HG02571 (cell line): Measurements from ENCODE around the gene LRIG2.
A peak's percentile ranks its signal among the peaks of the same experiment; 100 is the strongest.
"Not testable (repeated sequence)": the region's sequence is repeated elsewhere in the genome, so short reads cannot be mapped to it uniquely, and the experiment has no call there.

Experiments
- ATAC-seq: cut with Tn5 transposase; IDR thresholded peaks from one replicate; pipeline ENCODE4 v1.9.1; 2021; ENCODE audit warnings: mild to moderate bottlenecking, moderate library complexity; ENCODE audit not compliant: unreplicated experiment

The LRIG2 gene

DNA sequence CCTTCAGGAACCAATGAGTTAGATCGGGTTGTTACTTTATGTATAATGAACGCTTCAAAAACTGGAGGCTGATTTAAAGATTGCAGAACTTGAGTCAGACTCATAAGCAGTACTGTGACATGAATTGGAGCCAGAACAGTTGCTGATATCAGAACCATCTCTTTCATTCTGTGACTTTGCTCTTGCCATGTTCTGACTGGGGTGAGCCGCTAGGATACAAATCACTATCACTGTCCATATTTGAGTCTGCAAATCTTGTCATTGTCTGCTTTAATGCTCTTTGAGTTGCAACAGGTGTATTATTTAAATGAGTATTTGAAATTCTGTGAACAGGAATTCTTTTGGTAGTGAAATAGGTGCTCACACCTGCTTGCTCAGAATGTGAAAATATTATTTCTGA lies 52.5 kb downstream of the LRIG2 start:
- ATAC-seq = no peak

GRCh38 chr1:113126207-113126606 lies 53.2 kb downstream of the LRIG2 start:
- no peak for ATAC-seq

DNA sequence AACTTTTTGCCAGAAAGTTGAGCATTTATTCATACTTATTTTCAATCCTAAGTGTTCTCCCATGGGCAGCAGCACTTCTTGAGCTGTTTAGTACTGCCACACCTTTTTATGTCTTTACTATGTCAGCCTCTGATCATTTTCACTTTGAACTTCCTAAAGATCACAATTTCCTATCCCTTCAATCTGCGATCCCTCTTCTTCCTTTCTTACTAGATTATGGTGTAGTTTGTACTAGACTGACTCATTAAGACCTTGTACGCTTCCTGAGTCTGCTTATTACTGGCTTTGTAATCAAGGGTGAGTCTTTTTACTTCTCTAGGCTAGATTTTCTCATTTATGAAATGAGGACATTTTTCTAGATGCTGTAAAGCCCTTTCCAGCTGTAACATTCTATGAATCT lies 55.1 kb downstream of the LRIG2 start:
- no peak for ATAC-seq

- ATAC-seq = no peak
Observed at GRCh38 chr1:113129529-113130185, 56.7 kb downstream of the LRIG2 start.

GRCh38 chr1:113133038-113133437 lies 60.0 kb downstream of the LRIG2 start:
- ATAC-seq = no peak

DNA sequence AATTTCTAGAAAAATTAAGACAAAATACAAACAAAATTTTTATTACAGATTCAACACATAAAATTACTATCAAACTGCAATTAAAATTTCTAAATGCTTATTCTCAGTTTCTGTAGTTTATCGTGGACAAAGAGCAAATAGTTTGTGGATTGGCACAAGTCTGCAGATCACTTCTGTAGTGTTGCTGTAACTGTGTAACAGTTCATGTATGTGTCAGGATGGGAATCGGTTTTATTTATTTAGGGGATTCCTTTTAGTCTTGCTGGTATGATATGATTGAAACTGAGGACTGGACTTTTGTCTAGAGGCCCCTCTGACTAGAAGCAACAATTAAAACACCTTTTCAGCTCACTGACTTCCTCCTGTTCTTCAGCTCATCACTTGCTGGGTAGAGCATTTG lies 60.8 kb downstream of the LRIG2 start:
- ATAC-seq = no peak

GRCh38 chr1:113135460-113135859 lies 62.5 kb downstream of the LRIG2 start:
- no peak for ATAC-seq

- no peak for ATAC-seq
Observed at GRCh38 chr1:113136476-113136875, 63.5 kb downstream of the LRIG2 start.

- no peak for ATAC-seq
Observed at GRCh38 chr1:113137563-113137962, 64.6 kb downstream of the LRIG2 start.

GRCh38 chr1:113138778-113139177 lies 65.8 kb downstream of the LRIG2 start:
- ATAC-seq = no peak

DNA sequence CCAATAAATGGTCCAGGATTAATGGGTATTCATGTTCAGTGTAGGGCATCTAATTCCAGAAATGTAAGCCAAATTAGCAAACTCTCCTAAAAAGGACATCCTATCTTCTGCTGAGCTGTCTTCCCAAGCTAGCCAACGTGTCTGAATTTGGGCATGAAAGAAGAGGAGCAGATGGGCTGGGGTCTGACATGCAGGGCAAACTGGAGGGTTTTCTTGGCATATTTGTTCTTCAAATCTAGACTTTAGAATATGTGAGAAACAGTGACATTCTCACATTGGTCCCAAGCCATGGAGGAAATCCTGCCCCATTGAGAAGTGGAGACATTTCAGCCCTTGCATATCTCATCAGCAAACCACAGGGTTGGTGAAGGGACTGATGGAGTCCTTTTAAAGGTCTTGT lies 67.2 kb downstream of the LRIG2 start:
- ATAC-seq = no peak

DNA sequence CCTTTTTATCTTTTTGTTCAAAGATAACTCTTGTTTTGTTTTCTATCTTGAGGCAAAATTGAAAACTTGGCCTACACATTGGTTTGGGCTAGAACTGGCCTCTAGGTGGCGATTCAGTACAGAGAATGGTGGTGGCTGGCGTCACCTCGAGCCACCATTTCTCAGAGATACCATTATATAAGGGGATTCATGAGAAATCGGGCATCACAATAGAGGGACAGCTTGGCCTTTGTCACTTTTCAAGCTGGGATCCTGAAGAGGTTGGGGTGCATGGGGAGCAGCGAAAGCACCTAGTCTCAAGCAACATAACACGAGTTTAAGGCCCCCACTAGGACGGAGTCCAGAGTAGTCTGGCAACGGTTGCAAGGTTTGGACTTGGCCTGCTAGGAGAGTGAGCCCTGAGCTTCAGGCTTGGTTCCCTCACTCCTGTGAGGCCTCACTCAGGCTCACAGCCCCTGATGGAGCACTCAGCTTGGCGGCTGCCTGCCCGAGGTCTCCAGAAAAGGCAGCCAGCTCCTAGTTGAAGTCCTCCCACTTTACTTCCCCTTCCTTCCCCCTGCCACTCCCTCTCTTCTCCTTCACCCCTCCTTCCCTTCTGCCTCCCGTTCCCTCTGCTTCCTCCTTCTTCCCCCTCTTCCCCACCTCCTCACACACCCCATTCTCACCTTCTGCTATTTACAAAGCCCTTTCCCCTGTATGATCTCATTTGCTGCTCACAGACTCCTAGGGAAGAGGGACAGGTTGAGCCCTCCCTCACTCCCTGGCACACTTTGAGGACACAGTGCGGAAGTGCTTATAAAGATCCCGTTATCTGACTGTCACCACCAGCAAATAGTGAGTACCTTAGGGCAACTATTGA lies 67.8 kb downstream of the LRIG2 start:
- ATAC-seq = peak; percentile 81

- ATAC-seq = no peak
Observed at GRCh38 chr1:113141650-113142473, 68.9 kb downstream of the LRIG2 start.

DNA sequence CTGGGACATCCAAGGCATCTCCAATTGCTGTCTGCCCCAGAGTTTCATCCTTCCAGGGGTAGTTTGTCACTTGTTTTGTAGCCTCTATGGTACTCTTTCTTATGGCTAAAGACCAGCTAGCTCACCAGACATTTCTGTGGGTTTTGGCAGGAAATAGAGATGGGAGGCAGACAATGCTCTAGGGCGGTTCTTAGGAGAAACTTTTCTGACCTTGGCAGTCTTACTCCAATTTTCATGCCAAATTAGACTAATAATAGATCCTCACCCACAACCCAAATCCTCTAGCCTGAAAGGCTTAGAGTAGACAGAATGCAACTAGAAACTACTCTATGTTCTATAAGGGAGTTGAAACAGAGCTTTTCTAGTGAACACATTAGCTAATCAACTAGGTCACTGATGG lies 69.8 kb downstream of the LRIG2 start:
- ATAC-seq = no peak

GRCh38 chr1:113146242-113147072 lies 73.5 kb downstream of the LRIG2 start:
- no peak for ATAC-seq

- no peak for ATAC-seq
Observed at GRCh38 chr1:113147073-113147625, 74.2 kb downstream of the LRIG2 start.

- ATAC-seq = no peak
Observed at GRCh38 chr1:113147826-113148225, 74.8 kb downstream of the LRIG2 start.

DNA sequence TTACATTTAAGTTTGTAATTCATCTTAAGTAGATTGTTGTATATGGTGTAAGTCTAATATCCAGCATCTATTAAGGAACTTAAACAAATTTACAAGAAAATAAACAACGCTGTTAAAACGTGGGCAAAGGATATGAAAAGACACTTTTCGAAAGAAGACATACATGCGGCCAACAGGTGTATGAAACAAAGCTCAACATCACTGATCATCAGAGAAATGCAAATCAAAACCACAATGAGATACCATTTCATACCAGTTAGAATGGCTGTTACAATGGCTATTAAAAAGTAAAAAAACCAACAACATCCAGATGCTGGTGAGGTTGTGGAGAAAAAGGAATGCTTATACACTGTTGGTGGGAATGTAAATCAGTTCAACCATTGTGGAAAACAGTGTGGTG lies 77.5 kb downstream of the LRIG2 start:
- ATAC-seq = not testable (repeated sequence)

GRCh38 chr1:113153116-113153803 lies 80.3 kb downstream of the LRIG2 start:
- ATAC-seq = no peak

DNA sequence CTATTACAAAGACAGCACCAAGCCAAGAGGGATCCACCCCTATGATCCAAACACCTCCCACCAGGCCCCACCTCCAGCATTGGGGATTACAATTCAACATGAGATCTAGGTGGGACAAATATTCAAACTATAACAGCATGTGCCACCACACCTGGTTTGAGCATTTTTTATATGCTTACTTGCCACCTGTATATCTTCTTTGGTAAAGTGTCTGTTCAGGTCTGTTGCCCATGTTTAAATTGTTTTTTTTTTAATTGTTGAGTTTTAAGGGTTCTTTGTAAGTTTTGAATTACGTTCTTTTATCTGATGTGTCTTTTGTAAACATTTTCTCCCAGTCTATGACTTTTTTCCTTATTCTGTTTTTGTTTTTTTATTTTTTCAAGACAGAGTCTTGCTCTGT lies 83.4 kb downstream of the LRIG2 start:
- no peak for ATAC-seq
